A549 (cell line): ENCODE measurements around the gene FGFR2. TPM values are rescaled to one million over a fixed set of nuclear protein-coding genes. Genes with fewer than 3 reads are reported as not detected.

ENCODE experiments used
- ATAC-seq, 2 experiments: fragments of 200-7000 bp in 1 of 2; fragments of >200 bp in 1 of 2; cut with Nextera tagmentation in 1 of 2; cut with Tn5 transposase in 1 of 2; 3 replicates each; pipeline versions ENCODE4 v1.8.0 to v1.9.1; 2018 to 2020; ENCODE audit warnings: mild to moderate bottlenecking in 1 of 2, moderate library complexity in 1 of 2
- CTCF ChIA-PET: fragments of 300-600 bp; sonication (Branson Sonifier 250); formaldehyde crosslinking; extraction: SDS; loops from one replicate; lab custom pipeline; 2021; ENCODE audit warnings: antibody characterized with exemption, inconsistent platforms; lab: Yijun Ruan, JAX
- POLR2A ChIA-PET: fragments of 350-600 bp; formaldehyde crosslinking; extraction: SDS; loops from one replicate; lab custom pipeline; 2021; ENCODE audit warnings: antibody characterized with exemption, inconsistent platforms; lab: Yijun Ruan, JAX
- DNase-seq, 2 experiments: peaks; one replicate each; pipeline versions ENCODE4 v3.0.0 to v3.0.0-alpha.2; 2011 to 2016; ENCODE audit warnings: low read depth in 1 of 2, low spot score in 1 of 2
- FAIRE-seq: peaks from 2 replicates; lab custom pipeline; 2011; peaks lifted over from hg19 to GRCh38; lab: Jason Lieb, UNC
- H3K27ac ChIP-seq, 2 experiments: fragments of >200 bp; sonication (Bioruptor Twin); formaldehyde crosslinking; 3 replicates each; pipeline ENCODE4 v1.5.1; 2016 to 2017
- H3K4me1 ChIP-seq: fragments of >200 bp; sonication (Bioruptor Twin); formaldehyde crosslinking; 3 replicates; pipeline ENCODE4 v1.6.1; 2016
- H3K4me2 ChIP-seq: fragments of >200 bp; sonication (Bioruptor Twin); formaldehyde crosslinking; 3 replicates; pipeline ENCODE4 v1.6.1; 2016
- H3K4me3 ChIP-seq: fragments of >200 bp; sonication (Bioruptor Twin); formaldehyde crosslinking; 3 replicates; pipeline ENCODE4 v1.5.1; 2016
- H3K9me3 ChIP-seq: fragments of >200 bp; sonication (Bioruptor Twin); formaldehyde crosslinking; 3 replicates; pipeline ENCODE4 v1.6.1; 2016
- CBX2 ChIP-seq: fragments of 200-600 bp; sonication (generic); IDR thresholded peaks from 2 replicates; pipeline ENCODE4 v1.6.1; 2016; ENCODE audit warnings: low read depth, mild to moderate bottlenecking, borderline replicate concordance
- EHMT2 ChIP-seq: fragments of 200-600 bp; sonication (generic); IDR thresholded peaks from 2 replicates; pipeline ENCODE4 v1.6.1; 2016; ENCODE audit warnings: antibody characterized with exemption, low read depth, mild to moderate bottlenecking, moderate library complexity
- EP300 ChIP-seq, 2 experiments: fragments of >200 bp; sonication (Bioruptor Twin); formaldehyde crosslinking; IDR thresholded peaks; 2 replicates in 1 of 2; 3 replicates in 1 of 2; pipeline ENCODE4 v1.6.1; 2016 to 2017
- FOSB ChIP-seq: fragments of 250-450 bp; sonication (Bioruptor Pico); IDR thresholded peaks from 2 replicates; pipeline ENCODE4 v1.5.0; 2020; ENCODE audit warnings: mild to moderate bottlenecking, moderate library complexity
- FOSL2 ChIP-seq, 2 experiments: fragments of 450-650 bp in 1 of 2; fragments of >200 bp in 1 of 2; sonication (Bioruptor Twin) in 1 of 2; formaldehyde crosslinking; IDR thresholded peaks; 2 replicates each; pipeline versions ENCODE4 v1.5.0 to v1.6.1; 2016 to 2020; ENCODE audit warnings: mild to moderate bottlenecking in 1 of 2, moderate library complexity in 1 of 2
- FOXS1 ChIP-seq: fragments of 250-450 bp; sonication (Bioruptor Pico); IDR thresholded peaks from 2 replicates; pipeline ENCODE4 v1.5.0; 2020; ENCODE audit warnings: mild to moderate bottlenecking, moderate library complexity
- HEYL ChIP-seq: fragments of 250-450 bp; sonication (Bioruptor Pico); IDR thresholded peaks from 2 replicates; pipeline ENCODE4 v1.8.0; 2021; ENCODE audit warnings: mild to moderate bottlenecking, moderate library complexity
- JUNB ChIP-seq: fragments of >200 bp; sonication (Bioruptor Twin); formaldehyde crosslinking; IDR thresholded peaks from 2 replicates; pipeline ENCODE4 v1.6.1; 2016
- KDM5A ChIP-seq: fragments of 200-600 bp; sonication (generic); IDR thresholded peaks from 2 replicates; pipeline ENCODE4 v1.6.1; 2016; ENCODE audit warnings: antibody characterized with exemption, mild to moderate bottlenecking
- NR3C1 ChIP-seq: fragments of >200 bp; sonication (Bioruptor Twin); formaldehyde crosslinking; IDR thresholded peaks from 3 replicates; pipeline ENCODE4 v1.6.1; 2017
- RAD21 ChIP-seq, 2 experiments: fragments of >200 bp in 1 of 2; sonication (Bioruptor Twin) in 1 of 2; formaldehyde crosslinking in 1 of 2; IDR thresholded peaks in 1 of 2; conservative IDR thresholded peaks in 1 of 2; 2 replicates in 1 of 2; 3 replicates in 1 of 2; pipeline ENCODE4 v1.6.1; 2012 to 2018; ENCODE audit warnings: inconsistent platforms in 1 of 2
- RCOR1 ChIP-seq: fragments of 150-350 bp; IDR thresholded peaks from 2 replicates; pipeline ENCODE4 v1.6.1; 2014; ENCODE audit warnings: antibody characterized with exemption, low read length, low read depth
- TFCP2L1 ChIP-seq: fragments of 250-450 bp; sonication (Bioruptor Pico); IDR thresholded peaks from 2 replicates; pipeline ENCODE4 v1.5.0; 2021; ENCODE audit warnings: mild to moderate bottlenecking
- ZC3H11A ChIP-seq: fragments of 450-650 bp; IDR thresholded peaks from 2 replicates; pipeline ENCODE4 v1.6.1; 2014; ENCODE audit warnings: antibody characterized with exemption, mild to moderate bottlenecking
- WGBS: methylation state at CpG from one replicate; pipeline ENCODE4 v1.1.6; 2017; ENCODE audit errors: missing lambda C conversion rate; 5-methylcytosine and 5-hydroxymethylcytosine counted together
- polyA plus RNA-seq, 4 experiments: library from polyadenylated mRNA; depleted of rRNA in 3 of 4; stranded (reverse); fragments of >200 nt; fragmentation: RNase III in 1 of 4; extraction: RNeasy Plus Mini Kit Qiagen cat#74134 plus additional on column Dnase treatment in 1 of 4; gene quantifications; 2 replicates in 3 of 4; 3 replicates in 1 of 4; pipeline ENCODE4 v1.2.3, GENCODE V29; 2011 to 2017
- TF ChIP-seq, protein P1 (sequence below): fragments of >200 bp; sonication (Bioruptor Twin); formaldehyde crosslinking; IDR thresholded peaks from 3 replicates; pipeline ENCODE4 v1.6.1; 2016
- TF ChIP-seq, protein P2 (sequence below): IDR thresholded peaks from 2 replicates; pipeline ENCODE4 v1.6.1; 2012; ENCODE audit warnings: low read depth, borderline replicate concordance
- TF ChIP-seq, protein P3 (sequence below): fragments of 200-600 bp; sonication (generic); IDR thresholded peaks from 2 replicates; pipeline ENCODE4 v1.6.1; 2016; ENCODE audit warnings: antibody characterized with exemption, mild to moderate bottlenecking, moderate library complexity
- TF ChIP-seq, protein P4 (sequence below): fragments of 250-450 bp; sonication (Bioruptor Pico); IDR thresholded peaks from 2 replicates; pipeline ENCODE4 v1.5.0; 2021; ENCODE audit warnings: mild to moderate bottlenecking, moderate library complexity, borderline replicate concordance

Gene FGFR2
- polyA plus RNA-seq, 2 of the 4 experiments (the other 2 are of a cell fraction) = 0.16 to 0.22 TPM

DNA sequence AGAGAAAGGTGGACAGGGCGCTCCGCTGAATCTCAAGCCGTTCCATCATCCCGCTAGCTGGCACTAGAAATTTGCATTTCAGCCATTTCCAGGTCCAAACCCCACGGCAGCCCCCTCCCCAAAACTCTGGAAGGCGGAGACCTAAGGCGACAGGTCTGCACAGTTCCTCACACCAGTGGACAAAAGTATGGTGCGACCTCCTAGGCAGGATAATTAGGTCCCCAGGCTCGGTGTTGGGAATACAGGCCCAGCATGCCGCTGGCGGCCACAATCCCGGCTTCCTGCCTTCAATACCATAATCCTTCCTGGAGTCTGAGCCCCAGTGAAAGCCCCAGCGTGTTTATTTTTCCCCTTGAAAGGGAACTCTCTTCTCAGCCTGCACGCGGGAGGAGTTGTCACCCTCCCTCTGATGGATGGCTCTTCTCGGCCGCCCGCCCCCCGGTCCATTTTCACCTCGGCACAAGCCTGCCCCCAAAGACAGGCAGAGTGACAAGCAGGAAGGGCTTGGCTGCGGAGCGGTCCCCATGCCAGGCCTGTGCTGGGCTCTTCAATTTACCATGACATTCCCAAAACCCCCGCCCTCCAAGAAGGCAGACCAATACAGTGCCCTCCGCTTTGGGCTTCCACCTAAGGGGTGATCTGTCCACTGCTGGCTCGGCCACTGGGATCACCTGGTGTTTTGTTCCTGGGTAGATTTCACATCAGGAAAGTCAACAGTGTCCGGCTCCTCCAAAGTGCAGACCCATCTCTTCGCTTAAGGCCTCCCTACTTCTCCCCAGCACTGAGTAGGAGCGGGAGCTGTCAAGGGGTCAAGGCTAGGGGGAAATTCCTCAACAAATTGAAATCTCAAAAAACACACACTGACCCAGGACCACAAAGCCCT is 2.2 kb downstream of the FGFR2 start:
- ATAC-seq = no peak
- no peak overlapping the region for H3K27ac ChIP-seq
- WGBS = 79% methylated on average over 28 of the region's 28 CpGs

DNA sequence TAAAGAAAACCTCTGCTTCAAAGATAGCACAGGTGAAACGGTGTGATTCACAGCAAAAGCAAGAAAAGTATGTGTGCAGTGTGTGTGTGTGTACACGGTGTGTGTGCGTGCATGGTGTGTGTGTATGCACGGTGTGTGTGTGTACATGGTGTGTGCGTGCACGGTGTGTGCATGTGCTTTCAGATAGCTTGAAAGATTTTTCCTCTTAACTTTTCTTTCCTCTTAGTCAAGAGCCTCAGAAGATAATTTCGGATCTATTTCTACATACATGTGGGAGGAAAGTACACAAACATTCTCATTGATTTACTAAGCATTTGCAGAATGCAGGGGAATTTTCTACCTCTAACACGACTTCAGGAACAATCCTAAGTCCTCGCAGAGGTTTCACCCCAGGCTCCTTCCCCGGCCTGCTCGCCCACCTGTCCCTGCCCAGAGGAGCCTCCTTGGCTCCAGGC is 2.9 kb downstream of the FGFR2 start:
- 55% methylated on average over 11 of the region's 11 CpGs for WGBS
- no peak overlapping the region for H3K4me3 ChIP-seq
- H3K9me3 ChIP-seq = no peaks in the 10 kb centered on the region
- no peak overlapping the region for H3K4me2 ChIP-seq
- POLR2A ChIA-PET = no interaction called here
- H3K4me1 ChIP-seq = peaks cover 14% of the 10 kb centered on the region; the same call in 2 of the 3 replicates
- no peak overlapping the region for H3K27ac ChIP-seq
- ATAC-seq (no peak), DNase-seq (no peak)
- TF ChIP-seq, protein P1, sequence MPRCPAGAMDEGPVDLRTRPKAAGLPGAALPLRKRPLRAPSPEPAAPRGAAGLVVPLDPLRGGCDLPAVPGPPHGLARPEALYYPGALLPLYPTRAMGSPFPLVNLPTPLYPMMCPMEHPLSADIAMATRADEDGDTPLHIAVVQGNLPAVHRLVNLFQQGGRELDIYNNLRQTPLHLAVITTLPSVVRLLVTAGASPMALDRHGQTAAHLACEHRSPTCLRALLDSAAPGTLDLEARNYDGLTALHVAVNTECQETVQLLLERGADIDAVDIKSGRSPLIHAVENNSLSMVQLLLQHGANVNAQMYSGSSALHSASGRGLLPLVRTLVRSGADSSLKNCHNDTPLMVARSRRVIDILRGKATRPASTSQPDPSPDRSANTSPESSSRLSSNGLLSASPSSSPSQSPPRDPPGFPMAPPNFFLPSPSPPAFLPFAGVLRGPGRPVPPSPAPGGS = no peak
- no peak for TF ChIP-seq JUNB
- TF ChIP-seq NR3C1 = no peak
- TF ChIP-seq ZC3H11A = no peak
- no peak for TF ChIP-seq CBX2
- TF ChIP-seq FOSL2 (IDR thresholded peaks at IDR 0.05) = no peak
- TF ChIP-seq FOSL2 (CRISPR knock-in tag; IDR thresholded peaks at IDR 0.05) = no peak
- TF ChIP-seq, protein P2, sequence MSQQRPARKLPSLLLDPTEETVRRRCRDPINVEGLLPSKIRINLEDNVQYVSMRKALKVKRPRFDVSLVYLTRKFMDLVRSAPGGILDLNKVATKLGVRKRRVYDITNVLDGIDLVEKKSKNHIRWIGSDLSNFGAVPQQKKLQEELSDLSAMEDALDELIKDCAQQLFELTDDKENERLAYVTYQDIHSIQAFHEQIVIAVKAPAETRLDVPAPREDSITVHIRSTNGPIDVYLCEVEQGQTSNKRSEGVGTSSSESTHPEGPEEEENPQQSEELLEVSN = no peak
- TF ChIP-seq EP300 (IDR thresholded peaks at IDR 0.05) = no peak
- TF ChIP-seq FOXS1 (CRISPR knock-in tag) = no peak
- TF ChIP-seq KDM5A = no peak
- no peak for TF ChIP-seq HEYL (CRISPR knock-in tag)
- TF ChIP-seq, protein P3, sequence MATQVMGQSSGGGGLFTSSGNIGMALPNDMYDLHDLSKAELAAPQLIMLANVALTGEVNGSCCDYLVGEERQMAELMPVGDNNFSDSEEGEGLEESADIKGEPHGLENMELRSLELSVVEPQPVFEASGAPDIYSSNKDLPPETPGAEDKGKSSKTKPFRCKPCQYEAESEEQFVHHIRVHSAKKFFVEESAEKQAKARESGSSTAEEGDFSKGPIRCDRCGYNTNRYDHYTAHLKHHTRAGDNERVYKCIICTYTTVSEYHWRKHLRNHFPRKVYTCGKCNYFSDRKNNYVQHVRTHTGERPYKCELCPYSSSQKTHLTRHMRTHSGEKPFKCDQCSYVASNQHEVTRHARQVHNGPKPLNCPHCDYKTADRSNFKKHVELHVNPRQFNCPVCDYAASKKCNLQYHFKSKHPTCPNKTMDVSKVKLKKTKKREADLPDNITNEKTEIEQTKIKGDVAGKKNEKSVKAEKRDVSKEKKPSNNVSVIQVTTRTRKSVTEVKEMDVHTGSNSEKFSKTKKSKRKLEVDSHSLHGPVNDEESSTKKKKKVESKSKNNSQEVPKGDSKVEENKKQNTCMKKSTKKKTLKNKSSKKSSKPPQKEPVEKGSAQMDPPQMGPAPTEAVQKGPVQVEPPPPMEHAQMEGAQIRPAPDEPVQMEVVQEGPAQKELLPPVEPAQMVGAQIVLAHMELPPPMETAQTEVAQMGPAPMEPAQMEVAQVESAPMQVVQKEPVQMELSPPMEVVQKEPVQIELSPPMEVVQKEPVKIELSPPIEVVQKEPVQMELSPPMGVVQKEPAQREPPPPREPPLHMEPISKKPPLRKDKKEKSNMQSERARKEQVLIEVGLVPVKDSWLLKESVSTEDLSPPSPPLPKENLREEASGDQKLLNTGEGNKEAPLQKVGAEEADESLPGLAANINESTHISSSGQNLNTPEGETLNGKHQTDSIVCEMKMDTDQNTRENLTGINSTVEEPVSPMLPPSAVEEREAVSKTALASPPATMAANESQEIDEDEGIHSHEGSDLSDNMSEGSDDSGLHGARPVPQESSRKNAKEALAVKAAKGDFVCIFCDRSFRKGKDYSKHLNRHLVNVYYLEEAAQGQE = no peak
- no peak for TF ChIP-seq TFCP2L1
- TF ChIP-seq RAD21 (conservative IDR thresholded peaks at IDR 0.05 in 1 of 2, IDR thresholded peaks at IDR 0.05 in 1 of 2) = no peak
- no peak for TF ChIP-seq EHMT2
- TF ChIP-seq FOSB (CRISPR knock-in tag) = no peak
- TF ChIP-seq, all 56 proteins: peak for 0
- CTCF ChIA-PET = interaction anchor here (3.4 kb wide), 1 partner anchor 13 kb away, joined by 16 read pairs; no protein-coding TSS in a partner anchor
- no peak for FAIRE-seq

More for the DNA sequence above, 2.2 kb downstream of the FGFR2 start:
- ChIA-PET POLR2A (no interaction called here), CTCF (no interaction called here)
- no peak for TF ChIP-seq RCOR1
- TF ChIP-seq, protein P4, sequence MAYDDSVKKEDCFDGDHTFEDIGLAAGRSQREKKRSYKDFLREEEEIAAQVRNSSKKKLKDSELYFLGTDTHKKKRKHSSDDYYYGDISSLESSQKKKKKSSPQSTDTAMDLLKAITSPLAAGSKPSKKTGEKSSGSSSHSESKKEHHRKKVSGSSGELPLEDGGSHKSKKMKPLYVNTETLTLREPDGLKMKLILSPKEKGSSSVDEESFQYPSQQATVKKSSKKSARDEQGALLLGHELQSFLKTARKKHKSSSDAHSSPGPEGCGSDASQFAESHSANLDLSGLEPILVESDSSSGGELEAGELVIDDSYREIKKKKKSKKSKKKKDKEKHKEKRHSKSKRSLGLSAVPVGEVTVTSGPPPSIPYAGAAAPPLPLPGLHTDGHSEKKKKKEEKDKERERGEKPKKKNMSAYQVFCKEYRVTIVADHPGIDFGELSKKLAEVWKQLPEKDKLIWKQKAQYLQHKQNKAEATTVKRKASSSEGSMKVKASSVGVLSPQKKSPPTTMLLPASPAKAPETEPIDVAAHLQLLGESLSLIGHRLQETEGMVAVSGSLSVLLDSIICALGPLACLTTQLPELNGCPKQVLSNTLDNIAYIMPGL (CRISPR knock-in tag) = no peak
- DNase-seq (no peak), FAIRE-seq (no peak)
- Histone ChIP-seq H3K4me1 (peaks cover 14% of the 10 kb centered on the region; the same call in 2 of the 3 replicates), H3K4me2 (no peak overlapping the region), H3K9me3 (no peaks in the 10 kb centered on the region), H3K4me3 (no peak overlapping the region)
